Uterus (tissue), 2 donors: ENCODE results near the gene CIAO2B.

Experiments
- POLR2A ChIP-seq, 2 donors: fragments of 450-650 bp; IDR thresholded peaks; one replicate each; pipeline ENCODE4 v1.6.1; 2016; ENCODE audit warnings: antibody characterized with exemption in 2 of 2, mild to moderate bottlenecking in 1 of 2, moderate library complexity in 1 of 2
- TF ChIP-seq, protein P1 (sequence below), 4 experiments: fragments of 200-600 bp in 2 of 4; fragments of 450-650 bp in 2 of 4; sonication (generic) in 2 of 4; IDR thresholded peaks; one replicate each; pipeline ENCODE4 v1.5.1; 2016 to 2019; ENCODE audit warnings: antibody characterized with exemption in 4 of 4, mild to moderate bottlenecking in 2 of 4, moderate library complexity in 1 of 4

DNA sequence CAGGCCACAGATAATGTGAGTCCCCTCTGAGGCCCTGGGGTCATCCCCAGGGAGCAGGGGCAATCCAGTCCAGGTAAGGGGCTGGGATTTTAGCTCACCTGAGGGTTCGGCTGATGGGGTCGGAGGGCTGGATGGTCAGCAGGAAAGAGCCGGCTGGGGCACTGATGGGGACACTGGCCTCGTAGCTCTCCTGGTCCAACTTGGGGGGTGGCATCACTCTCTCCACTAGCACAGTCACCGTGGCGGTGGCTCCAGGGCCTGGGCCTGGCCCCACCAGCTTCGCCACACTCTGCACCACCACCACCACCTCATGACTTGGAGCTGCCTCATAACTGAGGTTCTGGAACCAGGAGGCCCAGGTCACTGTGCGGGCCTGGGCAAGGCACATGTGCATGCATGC lies 22.4 kb downstream of the CIAO2B start:
- TF ChIP-seq, protein P1, sequence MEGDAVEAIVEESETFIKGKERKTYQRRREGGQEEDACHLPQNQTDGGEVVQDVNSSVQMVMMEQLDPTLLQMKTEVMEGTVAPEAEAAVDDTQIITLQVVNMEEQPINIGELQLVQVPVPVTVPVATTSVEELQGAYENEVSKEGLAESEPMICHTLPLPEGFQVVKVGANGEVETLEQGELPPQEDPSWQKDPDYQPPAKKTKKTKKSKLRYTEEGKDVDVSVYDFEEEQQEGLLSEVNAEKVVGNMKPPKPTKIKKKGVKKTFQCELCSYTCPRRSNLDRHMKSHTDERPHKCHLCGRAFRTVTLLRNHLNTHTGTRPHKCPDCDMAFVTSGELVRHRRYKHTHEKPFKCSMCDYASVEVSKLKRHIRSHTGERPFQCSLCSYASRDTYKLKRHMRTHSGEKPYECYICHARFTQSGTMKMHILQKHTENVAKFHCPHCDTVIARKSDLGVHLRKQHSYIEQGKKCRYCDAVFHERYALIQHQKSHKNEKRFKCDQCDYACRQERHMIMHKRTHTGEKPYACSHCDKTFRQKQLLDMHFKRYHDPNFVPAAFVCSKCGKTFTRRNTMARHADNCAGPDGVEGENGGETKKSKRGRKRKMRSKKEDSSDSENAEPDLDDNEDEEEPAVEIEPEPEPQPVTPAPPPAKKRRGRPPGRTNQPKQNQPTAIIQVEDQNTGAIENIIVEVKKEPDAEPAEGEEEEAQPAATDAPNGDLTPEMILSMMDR (IDR thresholded peaks at IDR 0.05): no peak
- TF ChIP-seq POLR2A (IDR thresholded peaks at IDR 0.05): no peak
